AG04450 (cell line): ENCODE data around the gene ANO4. TPM values are rescaled to one million over a fixed set of nuclear protein-coding genes. Genes with fewer than 3 reads are reported as not detected.

Experiments
- CTCF ChIA-PET: fragments of 300-600, 350-600 bp; formaldehyde crosslinking; extraction: SDS; loops from one replicate; lab custom pipeline; 2022; ENCODE audit warnings: antibody characterized with exemption, inconsistent platforms; lab: Charles Lee
- POLR2A ChIA-PET: fragments of 350-600 bp; formaldehyde crosslinking; extraction: SDS; loops from one replicate; lab custom pipeline; 2021; ENCODE audit warnings: antibody characterized with exemption, inconsistent platforms; lab: Yijun Ruan, JAX
- DNase-seq: peaks from one replicate; pipeline ENCODE4 v3.0.0-alpha.2; 2011; ENCODE audit warnings: low read depth, low spot score
- H3K27ac ChIP-seq: one replicate; pipeline ENCODE4 v1.5.1; 2012; ENCODE audit warnings: low read depth, low read length, control low read depth
- H3K27me3 ChIP-seq: one replicate; pipeline ENCODE4 v1.6.0; 2012; ENCODE audit warnings: low read length; ENCODE audit not compliant: control insufficient read depth, insufficient read depth
- H3K4me3 ChIP-seq: 2 replicates; pipeline ENCODE4 v1.5.1; 2011; ENCODE audit warnings: mild to moderate bottlenecking, low read depth, low read length, control low read depth
- H3K9me3 ChIP-seq: 2 replicates; pipeline ENCODE4 v1.5.1; 2012; ENCODE audit warnings: low read length; ENCODE audit not compliant: control insufficient read depth, insufficient read depth
- CTCF ChIP-seq: IDR thresholded peaks from 2 replicates; pipeline ENCODE4 v1.5.1; 2011; ENCODE audit warnings: low read depth, low read length, control low read depth, inconsistent platforms
- polyA plus RNA-seq: library from polyadenylated mRNA; depleted of rRNA; stranded (reverse); fragments of >200 nt; gene quantifications from 2 replicates; pipeline ENCODE4 v1.2.3, GENCODE V29; 2011

The ANO4 gene
- polyA plus RNA-seq, 1 experiment = 7.5 TPM

DNA sequence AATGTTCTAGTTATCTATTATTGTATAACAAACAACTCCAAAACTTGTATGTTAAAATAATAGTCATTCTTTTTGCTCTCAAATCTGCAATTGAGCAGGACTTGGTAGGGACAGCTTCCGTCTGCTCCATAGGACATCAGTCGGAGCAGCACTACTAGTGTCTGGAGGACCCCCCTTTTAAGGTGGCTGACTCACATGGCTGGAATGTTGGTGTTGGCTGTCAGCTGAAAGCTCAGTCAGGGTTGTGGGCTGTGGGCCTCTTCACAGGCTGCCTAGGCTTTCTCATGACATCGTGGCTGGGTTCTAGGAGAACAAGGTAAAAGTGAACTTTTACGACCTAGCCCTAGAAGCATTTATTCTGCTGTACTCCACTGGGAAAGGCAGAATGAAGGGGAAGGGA is 160.6 kb downstream of the ANO4 start:
- H3K4me3 ChIP-seq = no peak overlapping the region
- no peak overlapping the region for H3K27ac ChIP-seq
- DNase-seq = peak; percentile 21
- no peak for TF ChIP-seq CTCF
- no peaks in the 10 kb centered on the region for H3K9me3 ChIP-seq
- POLR2A ChIA-PET = no interaction called here
- CTCF ChIA-PET = no interaction called here
- H3K27me3 ChIP-seq = no peaks in the 10 kb centered on the region

GRCh38 chr12:100956311-100956852 is 161.8 kb downstream of the ANO4 start:
- TF ChIP-seq CTCF = no peak
- no peak for DNase-seq
- Histone ChIP-seq H3K27me3 (no peaks in the 10 kb centered on the region), H3K4me3 (no peak overlapping the region), H3K9me3 (no peaks in the 10 kb centered on the region), H3K27ac (no peak overlapping the region)
- ChIA-PET POLR2A (no interaction called here), CTCF (no interaction called here)

DNA sequence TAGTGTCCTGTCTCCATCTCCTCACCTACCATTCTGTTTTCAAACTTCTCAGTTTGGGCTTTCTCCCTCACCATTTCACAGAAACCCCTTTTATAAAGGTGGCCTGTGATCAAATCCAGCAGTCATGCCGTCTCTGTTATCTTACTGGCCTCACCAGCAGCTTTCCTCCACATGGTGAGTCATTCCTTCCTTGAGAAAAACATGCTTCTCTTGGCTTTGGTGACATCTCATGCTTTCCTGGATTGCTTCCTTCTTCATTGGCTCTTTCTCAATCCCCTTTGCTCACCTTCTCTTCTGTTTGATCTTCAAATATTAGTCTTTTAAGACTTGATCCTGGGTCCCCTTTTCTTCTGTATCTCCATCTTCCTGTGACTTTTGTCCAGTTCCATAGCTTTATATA is 164.9 kb downstream of the ANO4 start:
- ChIA-PET POLR2A (no interaction called here), CTCF (interaction anchor here (1.0 kb wide), 1 partner anchor 9 kb away, joined by 4 read pairs; no protein-coding TSS in a partner anchor)
- peak; percentile 27 for DNase-seq
- H3K4me3 ChIP-seq = no peak overlapping the region
- H3K27ac ChIP-seq = no peak overlapping the region
- no peaks in the 10 kb centered on the region for H3K9me3 ChIP-seq
- no peaks in the 10 kb centered on the region for H3K27me3 ChIP-seq
- TF ChIP-seq CTCF = no peak

GRCh38 chr12:100962086-100962712 is 167.6 kb downstream of the ANO4 start:
- no peaks in the 10 kb centered on the region for H3K27me3 ChIP-seq
- no peak overlapping the region for H3K4me3 ChIP-seq
- no peak for TF ChIP-seq CTCF
- no peaks in the 10 kb centered on the region for H3K9me3 ChIP-seq
- no peak overlapping the region for H3K27ac ChIP-seq
- POLR2A ChIA-PET = no interaction called here
- no peak for DNase-seq
- CTCF ChIA-PET = no interaction called here

DNA sequence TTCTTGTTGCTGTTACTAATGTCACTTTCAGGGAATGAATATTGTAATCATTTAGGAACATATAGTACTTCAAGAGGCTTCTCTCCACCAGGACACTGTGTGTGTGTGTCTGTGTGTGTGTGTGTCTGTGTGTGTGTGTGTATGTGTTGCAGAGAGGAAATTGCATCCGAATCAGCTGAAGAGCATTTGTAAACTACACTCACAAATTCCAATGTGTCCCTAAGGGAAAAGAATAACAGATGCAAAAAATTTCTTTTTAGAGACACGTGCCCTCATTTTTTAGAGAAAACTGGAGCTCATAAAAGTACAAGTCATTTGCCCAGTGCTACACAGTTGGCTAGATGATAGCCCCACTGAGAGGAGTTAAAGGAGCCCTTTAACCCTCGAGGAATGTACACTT is 168.8 kb downstream of the ANO4 start:
- POLR2A ChIA-PET = no interaction called here
- Histone ChIP-seq H3K27ac (no peak overlapping the region), H3K27me3 (no peaks in the 10 kb centered on the region), H3K4me3 (no peak overlapping the region), H3K9me3 (no peaks in the 10 kb centered on the region)
- CTCF ChIA-PET = no interaction called here
- DNase-seq = no peak
- no peak for TF ChIP-seq CTCF
